SK-N-SH treated with all-trans-retinoic acid at 6 μM for 48 hours (cell line): ENCODE measurements around the gene FBXO17.

Experiments used
- ARNTL ChIP-seq: fragments of 450-650 bp; formaldehyde crosslinking; IDR thresholded peaks from 2 replicates; pipeline ENCODE4 v1.5.0; 2020; ENCODE audit warnings: low read depth, mild to moderate bottlenecking, moderate library complexity, borderline replicate concordance
- RARB ChIP-seq: fragments of 250-450 bp; sonication (Bioruptor Pico); IDR thresholded peaks from 2 replicates; pipeline ENCODE4 v1.8.0; 2021; ENCODE audit warnings: mild to moderate bottlenecking, moderate library complexity
- ZFP3 ChIP-seq: fragments of 250-450 bp; sonication (Bioruptor Pico); IDR thresholded peaks from 2 replicates; pipeline ENCODE4 v1.5.0; 2020; ENCODE audit warnings: mild to moderate bottlenecking, moderate library complexity
- ZNF565 ChIP-seq: fragments of 450-650 bp; formaldehyde crosslinking; conservative IDR thresholded peaks from 2 replicates; pipeline ENCODE4 v1.5.0; 2020; ENCODE audit warnings: low read depth, mild to moderate bottlenecking, moderate library complexity

- TF ChIP-seq RARB (CRISPR knock-in tag) = no peak
- no peak for TF ChIP-seq ZNF565
- no peak for TF ChIP-seq ARNTL
- TF ChIP-seq ZFP3 (CRISPR knock-in tag) = no peak
These were observed 82.2 kb downstream of the FBXO17 start for GRCh38 chr19:38893341-38893771.
